ENCODE results near the gene MACROD2. TPM values are rescaled to one million over a fixed set of nuclear protein-coding genes. Genes with fewer than 3 reads are reported as not detected.

MACROD2 gene
- total RNA-seq, 2 donors from 2014 or later = not detected

DNA sequence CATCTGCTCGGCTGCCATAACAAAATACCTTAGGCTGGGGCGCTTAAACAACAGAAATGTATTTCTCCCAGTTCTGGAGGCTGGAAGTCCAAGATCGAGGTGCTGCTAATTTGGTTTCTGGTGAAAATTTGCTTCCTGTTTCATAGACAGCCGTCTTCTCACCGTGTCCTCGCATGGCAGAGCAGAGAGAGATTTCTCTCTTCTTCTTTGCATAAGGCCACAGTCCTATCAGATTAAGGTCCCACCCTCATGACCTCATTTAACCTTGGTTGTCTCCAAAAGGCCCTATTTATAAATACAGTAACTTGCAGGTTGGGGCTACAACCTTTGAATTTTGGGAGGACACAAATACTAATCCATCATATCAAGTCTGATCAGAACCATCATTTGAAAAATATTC, 2033.6 kb downstream of the MACROD2 start:
- Mint-ChIP-seq H3K9me3 (peaks cover 8% of the 10 kb centered on the region), H3K27me3 (no peaks in the 10 kb centered on the region), H3K4me3 (no peak overlapping the region), H3K36me3 (ENCODE audit: low read depth) (no peaks in the 10 kb centered on the region), H3K27ac (no peak overlapping the region), H3K4me1 (no peaks in the 10 kb centered on the region)
- ATAC-seq (replicated peaks) = no peak

DNA sequence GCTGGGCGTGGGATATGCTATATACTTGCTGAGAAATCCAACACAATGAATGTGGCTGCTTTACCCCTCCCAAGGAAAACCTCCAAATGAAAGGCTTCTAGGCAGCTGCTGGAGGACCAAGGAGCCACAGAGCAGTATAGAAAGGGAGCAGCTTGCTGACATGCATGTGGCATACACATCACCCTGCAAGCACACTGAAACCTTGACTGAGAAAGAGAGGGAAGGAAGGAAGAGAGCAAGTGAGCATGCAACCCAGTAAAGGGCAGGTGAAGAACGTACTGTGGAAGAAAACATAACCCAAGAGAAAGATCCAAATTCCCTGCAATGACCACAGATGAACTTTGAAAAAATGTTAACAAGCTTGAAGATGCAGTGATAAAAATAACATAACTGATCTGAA, 2034.9 kb downstream of the MACROD2 start:
- H3K4me3 Mint-ChIP-seq = no peak overlapping the region
- H3K27me3 Mint-ChIP-seq = no peaks in the 10 kb centered on the region
- H3K9me3 Mint-ChIP-seq = peaks cover 3% of the 10 kb centered on the region
- no peaks in the 10 kb centered on the region for H3K4me1 Mint-ChIP-seq
- H3K27ac Mint-ChIP-seq = no peak overlapping the region
- ATAC-seq (replicated peaks) = no peak
- H3K36me3 Mint-ChIP-seq (ENCODE audit: low read depth) = no peaks in the 10 kb centered on the region

DNA sequence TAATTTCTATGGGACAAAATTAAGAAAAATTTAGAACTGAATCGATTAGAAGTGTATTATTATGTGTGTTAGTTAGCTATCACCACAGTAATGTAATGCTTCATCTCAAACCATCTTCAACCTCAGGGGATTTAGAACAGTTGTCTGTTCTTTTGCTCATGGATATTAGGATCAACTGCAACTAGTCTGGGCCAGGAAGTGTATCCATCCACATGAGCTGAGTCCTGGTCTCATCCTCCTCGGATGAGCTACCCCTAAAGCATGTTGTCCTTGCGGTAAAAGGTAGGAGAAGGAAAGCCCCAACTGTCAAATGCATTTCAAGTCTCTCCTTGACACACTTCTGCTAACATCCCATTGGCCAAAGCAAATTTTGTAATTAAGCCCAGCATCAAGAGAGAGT, 2040.3 kb downstream of the MACROD2 start:
- no peak for ATAC-seq (replicated peaks)
- no peak overlapping the region for H3K27ac Mint-ChIP-seq
- H3K9me3 Mint-ChIP-seq = no peaks in the 10 kb centered on the region
- no peaks in the 10 kb centered on the region for H3K36me3 Mint-ChIP-seq (ENCODE audit: low read depth)
- H3K27me3 Mint-ChIP-seq = no peaks in the 10 kb centered on the region
- no peaks in the 10 kb centered on the region for H3K4me1 Mint-ChIP-seq
- no peak overlapping the region for H3K4me3 Mint-ChIP-seq

DNA sequence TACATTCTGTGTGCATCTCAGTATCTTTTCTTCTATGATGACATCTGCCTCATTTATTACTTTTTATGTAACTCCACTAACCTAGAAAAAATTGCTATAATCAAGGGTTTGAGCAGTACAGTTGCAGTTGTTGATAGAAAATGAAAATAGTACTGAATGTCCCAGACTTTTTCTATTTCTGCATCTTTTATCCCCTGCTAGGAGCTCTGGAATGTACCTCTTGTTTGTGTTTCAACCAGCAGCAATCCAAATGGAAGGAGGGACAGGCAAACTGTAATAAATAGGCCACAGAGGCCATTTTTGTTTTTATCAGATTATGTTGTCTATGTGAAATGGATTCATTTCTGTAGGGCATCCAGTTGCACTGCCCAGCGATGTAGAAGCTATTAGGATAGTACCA, 2041.0 kb downstream of the MACROD2 start:
- no peaks in the 10 kb centered on the region for H3K27me3 Mint-ChIP-seq
- no peak overlapping the region for H3K27ac Mint-ChIP-seq
- no peaks in the 10 kb centered on the region for H3K4me1 Mint-ChIP-seq
- no peaks in the 10 kb centered on the region for H3K9me3 Mint-ChIP-seq
- ATAC-seq (replicated peaks) = no peak
- no peak overlapping the region for H3K4me3 Mint-ChIP-seq
- no peaks in the 10 kb centered on the region for H3K36me3 Mint-ChIP-seq (ENCODE audit: low read depth)

DNA sequence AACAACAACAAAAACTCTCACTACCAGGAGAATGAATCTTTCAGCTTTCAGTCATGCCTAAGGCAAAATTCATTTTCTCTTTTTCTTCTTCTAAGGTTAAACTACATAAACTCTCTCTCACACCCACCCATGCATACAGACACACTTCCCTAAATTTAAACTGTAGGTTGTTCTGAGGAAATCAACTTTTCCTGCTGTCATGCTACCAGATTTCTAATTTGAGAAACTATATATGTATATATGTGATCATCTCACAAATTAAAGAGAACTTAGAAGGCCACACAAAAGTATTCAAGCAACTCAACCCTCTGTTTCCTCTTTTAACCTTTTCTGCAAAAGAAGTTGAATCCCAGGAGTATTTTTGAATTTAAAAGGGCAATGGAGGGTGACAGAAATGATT, 2045.4 kb downstream of the MACROD2 start:
- H3K27ac Mint-ChIP-seq = no peak overlapping the region
- no peaks in the 10 kb centered on the region for H3K4me1 Mint-ChIP-seq
- no peaks in the 10 kb centered on the region for H3K9me3 Mint-ChIP-seq
- no peaks in the 10 kb centered on the region for H3K36me3 Mint-ChIP-seq (ENCODE audit: low read depth)
- ATAC-seq (replicated peaks) = no peak
- no peak overlapping the region for H3K4me3 Mint-ChIP-seq
- H3K27me3 Mint-ChIP-seq = no peaks in the 10 kb centered on the region

DNA sequence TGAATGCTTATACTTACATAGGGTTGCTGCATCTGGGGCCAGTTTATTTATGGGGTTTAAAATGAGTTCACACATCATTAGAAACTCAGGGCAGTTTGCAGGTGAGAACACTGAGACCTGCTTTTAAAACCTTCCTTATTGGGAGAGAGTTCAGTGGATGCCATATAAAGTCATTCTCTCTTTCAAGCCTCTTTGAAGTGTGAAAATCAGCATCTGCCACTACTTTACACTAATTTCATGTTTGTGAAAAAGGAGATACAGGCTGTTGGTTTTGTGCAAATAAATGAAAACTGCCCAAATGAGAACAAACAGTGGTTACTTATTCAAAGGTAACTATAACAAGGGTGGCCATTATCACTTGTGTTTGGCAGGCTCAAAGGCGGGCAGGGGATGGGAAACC, 2047.4 kb downstream of the MACROD2 start:
- no peak for ATAC-seq (replicated peaks)
- no peaks in the 10 kb centered on the region for H3K27me3 Mint-ChIP-seq
- no peak overlapping the region for H3K4me3 Mint-ChIP-seq
- H3K36me3 Mint-ChIP-seq (ENCODE audit: low read depth) = no peaks in the 10 kb centered on the region
- H3K27ac Mint-ChIP-seq = no peak overlapping the region
- H3K4me1 Mint-ChIP-seq = no peaks in the 10 kb centered on the region
- H3K9me3 Mint-ChIP-seq = no peaks in the 10 kb centered on the region

DNA sequence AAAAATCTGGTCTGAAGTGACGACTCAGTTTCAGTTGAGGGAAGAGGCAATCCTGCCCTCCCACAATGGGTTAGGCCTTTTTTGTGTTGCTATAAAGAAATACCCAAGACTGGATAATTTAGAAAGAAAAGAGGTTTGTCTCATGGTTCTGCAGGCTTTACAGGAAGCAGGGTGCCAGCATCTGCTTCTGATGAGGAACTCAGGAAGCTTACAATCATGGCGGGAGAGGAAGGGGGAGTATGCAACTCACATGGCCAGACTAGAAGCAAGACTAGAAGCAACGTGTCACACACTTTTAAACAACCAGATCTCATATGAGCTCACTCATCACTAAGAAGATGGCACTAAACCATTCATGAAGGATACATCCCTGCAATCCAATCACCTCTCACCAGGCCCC, 2048.6 kb downstream of the MACROD2 start:
- no peak overlapping the region for H3K4me3 Mint-ChIP-seq
- ATAC-seq (replicated peaks) = no peak
- H3K4me1 Mint-ChIP-seq = no peaks in the 10 kb centered on the region
- no peaks in the 10 kb centered on the region for H3K9me3 Mint-ChIP-seq
- no peak overlapping the region for H3K27ac Mint-ChIP-seq
- no peaks in the 10 kb centered on the region for H3K27me3 Mint-ChIP-seq
- H3K36me3 Mint-ChIP-seq (ENCODE audit: low read depth) = no peaks in the 10 kb centered on the region

DNA sequence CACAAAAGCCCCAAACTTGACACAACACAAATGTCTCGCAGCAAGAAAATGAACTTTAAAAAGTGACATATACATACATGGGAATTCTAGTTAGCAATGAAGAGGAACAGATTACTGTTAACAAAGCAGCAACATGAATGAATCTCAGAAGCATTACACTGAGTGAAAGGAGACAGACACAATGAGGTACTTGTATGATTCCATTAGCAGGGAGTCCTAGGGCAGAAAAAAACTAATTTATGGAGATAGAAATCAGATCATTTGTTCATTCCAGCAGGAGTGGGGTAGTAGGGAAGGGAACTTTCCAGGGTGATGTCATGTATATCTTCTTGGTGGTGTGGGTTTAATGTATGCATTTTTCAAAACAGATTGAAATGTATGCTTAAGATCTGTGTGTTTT, 2053.6 kb downstream of the MACROD2 start:
- Mint-ChIP-seq H3K27ac (no peak overlapping the region), H3K27me3 (no peaks in the 10 kb centered on the region), H3K9me3 (no peaks in the 10 kb centered on the region), H3K4me1 (no peaks in the 10 kb centered on the region), H3K4me3 (no peak overlapping the region), H3K36me3 (ENCODE audit: low read depth) (no peaks in the 10 kb centered on the region)
- ATAC-seq (replicated peaks) = no peak

DNA sequence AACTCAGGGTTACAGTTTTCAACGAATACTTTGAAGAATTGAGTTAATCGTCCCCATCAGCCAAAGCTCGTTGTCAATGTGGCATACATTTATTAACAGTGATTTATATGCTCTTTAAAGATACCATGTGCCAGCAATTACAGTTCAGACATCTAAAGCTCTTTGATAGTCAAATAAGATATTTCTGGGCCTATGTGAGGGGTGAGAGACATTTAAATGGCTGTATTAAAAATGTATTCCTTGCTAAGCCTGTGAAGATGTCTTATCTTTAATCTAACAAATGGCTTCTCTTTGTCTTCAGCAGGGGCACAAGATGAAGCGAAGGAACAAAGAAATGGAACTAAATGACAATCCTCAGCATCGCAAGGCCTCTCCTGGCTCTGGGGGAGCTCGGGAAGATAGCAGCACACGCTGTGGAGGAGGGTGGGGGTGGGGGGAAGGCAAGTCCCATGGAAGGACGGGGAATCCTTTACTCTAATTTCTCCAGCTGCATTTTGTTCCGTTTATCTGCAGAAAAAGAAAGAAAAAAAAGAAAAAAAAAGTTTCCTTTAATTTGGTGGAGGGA, 2054.3 kb downstream of the MACROD2 start:
- Mint-ChIP-seq H3K27ac (no peak overlapping the region), H3K4me1 (no peaks in the 10 kb centered on the region), H3K27me3 (no peaks in the 10 kb centered on the region), H3K36me3 (ENCODE audit: low read depth) (no peaks in the 10 kb centered on the region), H3K4me3 (no peak overlapping the region), H3K9me3 (no peaks in the 10 kb centered on the region)
- no peak for ATAC-seq (replicated peaks)

DNA sequence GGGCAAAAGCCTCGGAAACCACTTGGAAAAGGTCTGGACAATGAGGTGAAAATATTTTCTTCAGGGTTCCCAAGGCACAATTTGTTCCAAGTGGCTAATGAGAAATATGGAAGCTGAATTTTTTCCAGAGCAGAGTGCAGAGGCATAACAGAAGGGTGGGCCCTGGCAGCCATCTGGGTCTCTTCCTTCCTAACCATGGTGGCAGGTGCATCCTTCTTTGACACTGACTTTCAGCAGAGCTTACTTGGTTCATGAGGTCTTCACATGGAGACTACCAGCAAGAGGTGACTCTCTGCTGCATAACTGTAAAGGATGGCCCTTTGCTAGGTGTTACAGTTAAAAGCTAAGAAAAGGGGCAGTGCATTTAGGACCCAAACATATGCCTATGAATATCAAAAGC, 2055.1 kb downstream of the MACROD2 start:
- no peaks in the 10 kb centered on the region for H3K36me3 Mint-ChIP-seq (ENCODE audit: low read depth)
- ATAC-seq (replicated peaks) = no peak
- H3K9me3 Mint-ChIP-seq = no peaks in the 10 kb centered on the region
- no peak overlapping the region for H3K27ac Mint-ChIP-seq
- no peaks in the 10 kb centered on the region for H3K4me1 Mint-ChIP-seq
- no peak overlapping the region for H3K4me3 Mint-ChIP-seq
- H3K27me3 Mint-ChIP-seq = no peaks in the 10 kb centered on the region

DNA sequence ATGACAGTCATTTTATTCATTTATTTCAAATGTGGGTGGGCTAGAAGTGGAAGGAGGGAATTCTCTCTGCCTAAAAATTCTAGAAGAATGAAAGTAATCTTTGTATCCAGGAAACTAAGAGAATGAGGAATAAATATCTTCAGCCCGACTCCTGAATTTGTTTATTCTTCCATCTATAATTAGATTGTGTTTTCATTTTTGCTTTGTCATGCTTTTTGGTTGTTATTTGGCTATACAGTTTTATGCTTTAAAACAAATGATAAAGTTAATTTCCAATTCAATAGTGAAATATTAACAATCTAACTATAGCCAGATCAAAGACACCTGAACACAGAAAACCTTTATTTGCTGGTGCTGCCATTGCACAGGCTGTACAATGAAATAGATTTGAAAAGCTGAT, 2056.7 kb downstream of the MACROD2 start:
- H3K4me3 Mint-ChIP-seq = no peak overlapping the region
- H3K36me3 Mint-ChIP-seq (ENCODE audit: low read depth) = no peaks in the 10 kb centered on the region
- no peak overlapping the region for H3K27ac Mint-ChIP-seq
- no peaks in the 10 kb centered on the region for H3K4me1 Mint-ChIP-seq
- no peak for ATAC-seq (replicated peaks)
- no peaks in the 10 kb centered on the region for H3K27me3 Mint-ChIP-seq
- H3K9me3 Mint-ChIP-seq = no peaks in the 10 kb centered on the region

DNA sequence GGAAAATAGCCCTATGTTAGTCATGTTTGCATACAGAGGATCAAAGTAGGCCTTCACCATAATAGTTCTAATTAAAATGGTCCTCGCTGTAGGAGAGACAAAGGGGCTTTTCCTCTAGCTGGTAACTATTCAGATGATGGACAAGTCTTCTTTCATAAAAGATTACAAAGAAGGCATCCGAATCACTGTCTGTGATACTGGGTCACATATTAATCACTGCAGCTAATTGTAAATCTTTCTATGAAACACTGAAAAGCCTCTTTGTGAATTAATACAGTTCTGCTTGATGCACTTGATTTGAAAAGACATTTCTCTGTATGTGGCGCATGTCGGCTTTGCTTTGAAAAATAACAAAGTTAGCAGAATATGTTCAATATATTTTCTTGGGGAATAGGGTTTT, 2057.1 kb downstream of the MACROD2 start:
- no peaks in the 10 kb centered on the region for H3K36me3 Mint-ChIP-seq (ENCODE audit: low read depth)
- no peaks in the 10 kb centered on the region for H3K4me1 Mint-ChIP-seq
- no peak overlapping the region for H3K27ac Mint-ChIP-seq
- no peaks in the 10 kb centered on the region for H3K27me3 Mint-ChIP-seq
- H3K4me3 Mint-ChIP-seq = no peak overlapping the region
- no peak for ATAC-seq (replicated peaks)
- no peaks in the 10 kb centered on the region for H3K9me3 Mint-ChIP-seq

DNA sequence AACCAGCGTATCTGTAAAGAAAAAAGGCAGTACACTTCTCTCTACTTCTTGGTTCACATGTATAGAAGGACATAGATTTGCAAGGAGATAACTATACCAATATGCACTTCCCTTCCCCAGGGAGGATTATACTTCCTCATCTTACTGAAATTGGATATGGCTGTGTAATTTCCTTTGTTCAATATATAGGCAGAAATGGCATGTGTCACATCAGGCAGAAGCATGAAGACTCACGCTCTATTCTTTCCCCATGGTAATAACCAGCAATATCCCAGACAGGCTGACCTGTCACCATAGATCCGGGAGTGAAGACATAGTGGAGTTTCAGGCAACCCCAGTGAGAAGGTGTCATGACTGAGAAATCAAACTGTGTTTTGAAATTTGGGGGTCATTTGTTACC, 2059.7 kb downstream of the MACROD2 start:
- Mint-ChIP-seq H3K4me3 (no peak overlapping the region), H3K27me3 (no peaks in the 10 kb centered on the region), H3K27ac (no peak overlapping the region), H3K4me1 (no peaks in the 10 kb centered on the region), H3K9me3 (peaks cover 11% of the 10 kb centered on the region), H3K36me3 (ENCODE audit: low read depth) (no peaks in the 10 kb centered on the region)
- no peak for ATAC-seq (replicated peaks)

DNA sequence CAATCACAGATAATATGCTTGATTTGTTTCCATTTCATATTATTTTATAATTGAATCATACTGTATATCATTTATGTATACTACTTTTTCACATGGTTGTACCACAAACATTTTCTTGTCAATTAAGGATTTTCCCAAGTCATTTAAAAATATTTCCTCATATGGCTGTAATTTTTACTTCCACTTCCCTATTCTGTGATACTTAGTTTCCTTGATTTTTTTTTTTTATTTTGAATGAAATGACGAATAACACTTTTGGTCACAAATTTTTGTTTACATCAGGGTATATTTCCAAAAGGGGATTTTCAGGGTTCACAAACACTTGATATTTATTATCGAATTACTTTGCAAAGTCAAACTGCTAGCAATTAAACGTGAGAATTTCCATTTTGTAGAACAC, 2062.3 kb downstream of the MACROD2 start:
- Mint-ChIP-seq H3K27me3 (no peaks in the 10 kb centered on the region), H3K36me3 (ENCODE audit: low read depth) (no peaks in the 10 kb centered on the region)
- no peak for ATAC-seq (replicated peaks)

DNA sequence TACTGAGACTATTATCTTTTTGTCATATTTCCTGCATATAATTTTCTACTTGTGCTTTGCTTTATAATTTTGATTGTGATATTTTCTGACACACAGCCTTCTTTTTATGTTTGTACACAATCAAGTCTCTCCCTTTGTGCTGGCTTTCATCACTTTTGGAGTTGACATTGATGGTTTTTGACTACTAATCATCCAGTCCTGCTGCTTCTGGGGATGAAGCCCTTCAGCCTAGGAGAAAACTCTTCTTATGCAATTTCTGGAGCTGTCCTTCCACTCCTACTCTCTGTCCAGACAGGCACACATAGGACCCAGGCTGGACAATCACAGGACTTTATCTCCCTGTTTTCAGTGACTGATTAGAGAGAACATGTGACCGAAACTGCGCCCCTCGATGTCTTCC, 2063.0 kb downstream of the MACROD2 start:
- Mint-ChIP-seq H3K27me3 (no peaks in the 10 kb centered on the region), H3K36me3 (ENCODE audit: low read depth) (no peaks in the 10 kb centered on the region), H3K9me3 (peaks cover 11% of the 10 kb centered on the region), H3K4me3 (no peak overlapping the region), H3K4me1 (no peaks in the 10 kb centered on the region), H3K27ac (no peak overlapping the region)
- ATAC-seq (replicated peaks) = no peak

More for the DNA sequence above, 2062.3 kb downstream of the MACROD2 start:
- H3K4me1 Mint-ChIP-seq = no peaks in the 10 kb centered on the region
- no peak overlapping the region for H3K27ac Mint-ChIP-seq
- peaks cover 11% of the 10 kb centered on the region for H3K9me3 Mint-ChIP-seq
- H3K4me3 Mint-ChIP-seq = no peak overlapping the region

DNA sequence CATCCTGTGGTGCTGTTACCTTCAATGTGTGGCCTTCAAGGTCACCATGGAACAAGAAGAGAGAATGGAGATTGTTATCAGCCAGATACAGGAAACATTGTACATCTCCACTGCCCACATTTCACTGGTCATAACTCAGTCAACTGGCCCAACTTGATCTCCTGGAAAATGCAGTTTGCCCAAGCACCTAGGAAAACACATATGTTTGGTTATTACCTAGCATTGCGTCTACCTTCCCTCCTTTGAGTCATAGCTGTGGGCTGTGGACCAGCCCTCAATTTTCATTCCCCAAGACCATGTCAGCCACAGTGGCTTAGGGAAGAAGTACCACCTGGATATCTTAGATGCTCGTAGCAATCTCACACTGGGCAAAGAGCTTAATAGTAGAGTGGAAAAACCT, 2064.5 kb downstream of the MACROD2 start:
- Mint-ChIP-seq H3K9me3 (peaks cover 11% of the 10 kb centered on the region), H3K4me1 (no peaks in the 10 kb centered on the region), H3K27me3 (no peaks in the 10 kb centered on the region), H3K36me3 (ENCODE audit: low read depth) (no peaks in the 10 kb centered on the region), H3K27ac (no peak overlapping the region), H3K4me3 (no peak overlapping the region)
- no peak for ATAC-seq (replicated peaks)
